Choroid plexus epithelial cell (primary cell): ENCODE data around the gene IGFBP2.
A peak's percentile ranks its signal among the peaks of the same experiment; 100 is the strongest.

Source experiments
- DNase-seq: peaks from one replicate; pipeline ENCODE4 v3.0.0-alpha.2; 2010; ENCODE audit warnings: low read depth
- H3K4me3 ChIP-seq: 2 replicates; pipeline ENCODE4 v1.5.1; 2011; ENCODE audit warnings: low read depth, mild to moderate bottlenecking, control low read depth, low read length, moderate library complexity
- TF ChIP-seq, protein P1 (sequence below): conservative IDR thresholded peaks from 2 replicates; pipeline ENCODE4 v1.5.1; 2011; ENCODE audit warnings: low read depth, mild to moderate bottlenecking, control low read depth, inconsistent platforms, low read length, moderate library complexity

The IGFBP2 gene

DNA sequence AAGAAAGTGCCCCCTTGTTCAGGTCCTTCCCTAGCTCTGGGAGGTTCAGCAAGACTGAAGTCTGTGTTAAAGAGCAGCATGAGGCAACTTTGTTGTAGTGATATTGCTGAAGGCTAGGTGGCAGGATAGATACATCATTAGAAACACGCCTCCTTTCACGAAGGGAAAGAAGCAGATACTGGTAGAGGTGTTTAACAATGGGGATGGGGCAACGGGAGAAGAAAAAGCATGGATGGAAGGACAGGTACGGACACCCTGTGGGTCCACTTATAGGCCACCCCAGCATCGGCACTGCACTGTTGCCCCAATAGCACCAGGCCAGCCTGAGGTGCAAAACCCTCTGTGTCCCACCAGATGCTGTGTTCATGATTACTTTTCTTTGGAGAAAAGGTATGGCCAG is 65.7 kb downstream of the IGFBP2 start:
- peak; percentile 89 for DNase-seq
- H3K4me3 ChIP-seq = no peak overlapping the region
- TF ChIP-seq, protein P1, sequence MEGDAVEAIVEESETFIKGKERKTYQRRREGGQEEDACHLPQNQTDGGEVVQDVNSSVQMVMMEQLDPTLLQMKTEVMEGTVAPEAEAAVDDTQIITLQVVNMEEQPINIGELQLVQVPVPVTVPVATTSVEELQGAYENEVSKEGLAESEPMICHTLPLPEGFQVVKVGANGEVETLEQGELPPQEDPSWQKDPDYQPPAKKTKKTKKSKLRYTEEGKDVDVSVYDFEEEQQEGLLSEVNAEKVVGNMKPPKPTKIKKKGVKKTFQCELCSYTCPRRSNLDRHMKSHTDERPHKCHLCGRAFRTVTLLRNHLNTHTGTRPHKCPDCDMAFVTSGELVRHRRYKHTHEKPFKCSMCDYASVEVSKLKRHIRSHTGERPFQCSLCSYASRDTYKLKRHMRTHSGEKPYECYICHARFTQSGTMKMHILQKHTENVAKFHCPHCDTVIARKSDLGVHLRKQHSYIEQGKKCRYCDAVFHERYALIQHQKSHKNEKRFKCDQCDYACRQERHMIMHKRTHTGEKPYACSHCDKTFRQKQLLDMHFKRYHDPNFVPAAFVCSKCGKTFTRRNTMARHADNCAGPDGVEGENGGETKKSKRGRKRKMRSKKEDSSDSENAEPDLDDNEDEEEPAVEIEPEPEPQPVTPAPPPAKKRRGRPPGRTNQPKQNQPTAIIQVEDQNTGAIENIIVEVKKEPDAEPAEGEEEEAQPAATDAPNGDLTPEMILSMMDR = peak; percentile 74

DNA sequence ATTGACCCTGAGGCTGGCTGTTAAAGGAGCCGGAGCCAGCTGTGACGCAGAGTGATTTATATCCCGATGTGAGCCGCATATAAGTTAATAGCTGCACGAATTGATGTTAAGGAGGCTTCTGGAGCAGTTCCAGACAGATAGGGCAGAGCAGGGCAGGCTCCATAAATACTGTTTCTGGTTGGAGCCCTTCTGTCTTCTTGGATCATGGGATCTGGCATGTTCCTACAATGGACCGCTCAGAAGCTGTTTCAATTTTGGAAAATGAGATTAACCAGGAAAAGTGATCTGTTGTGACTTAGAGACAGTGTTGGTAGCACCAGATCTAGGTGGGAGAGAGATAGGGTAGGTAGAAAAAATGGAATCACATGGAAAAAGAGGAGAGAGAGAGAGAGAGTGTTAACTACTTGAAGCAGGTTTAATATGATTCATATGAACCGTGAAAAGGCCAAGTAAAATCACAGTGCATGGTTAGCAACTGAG is 66.9 kb downstream of the IGFBP2 start:
- H3K4me3 ChIP-seq = no peak overlapping the region
- DNase-seq = no peak

DNA sequence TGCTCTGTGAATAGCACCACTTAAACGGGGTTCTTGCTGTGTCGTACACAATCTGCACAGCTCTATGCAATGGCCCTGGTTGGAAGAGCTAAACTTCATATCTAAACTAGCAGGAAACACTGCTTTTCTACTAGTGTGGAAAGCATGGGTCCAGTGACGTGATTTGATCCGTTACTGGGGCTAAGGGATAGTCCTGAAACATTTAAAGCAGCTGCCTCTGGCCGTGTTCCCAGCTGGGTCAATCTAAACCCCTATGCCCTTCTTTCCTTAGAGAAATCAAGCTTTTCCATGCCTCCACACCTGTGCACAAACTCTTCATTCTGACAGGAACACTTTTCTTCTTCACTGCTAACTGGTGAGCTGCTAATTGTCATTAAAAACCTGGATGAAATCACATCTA is 67.6 kb downstream of the IGFBP2 start:
- H3K4me3 ChIP-seq = no peak overlapping the region
- TF ChIP-seq, protein P1 = no peak
- no peak for DNase-seq

More for the DNA sequence above, 66.9 kb downstream of the IGFBP2 start:
- TF ChIP-seq, protein P1 = no peak

DNA sequence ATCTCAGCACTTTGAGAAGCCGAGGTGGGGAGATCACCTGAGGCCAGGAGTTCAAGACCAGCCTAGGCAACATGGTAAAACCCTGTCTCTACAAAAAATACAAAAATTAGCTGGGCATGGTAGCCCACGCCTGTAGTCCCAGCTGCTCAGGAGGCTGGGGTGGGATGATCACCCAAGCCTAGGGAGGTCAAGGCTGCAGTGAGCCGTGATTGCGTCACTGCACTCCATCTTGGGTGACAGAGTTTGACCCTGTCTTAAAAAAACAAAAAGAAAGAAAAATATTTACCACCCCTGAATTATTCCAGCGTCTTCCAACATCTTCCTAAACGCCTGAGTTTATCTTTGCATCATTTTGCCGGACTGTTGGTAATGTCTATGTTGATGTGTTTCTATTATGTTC is 68.3 kb downstream of the IGFBP2 start:
- no peak overlapping the region for H3K4me3 ChIP-seq
- TF ChIP-seq, protein P1 = no peak
- DNase-seq = no peak

DNA sequence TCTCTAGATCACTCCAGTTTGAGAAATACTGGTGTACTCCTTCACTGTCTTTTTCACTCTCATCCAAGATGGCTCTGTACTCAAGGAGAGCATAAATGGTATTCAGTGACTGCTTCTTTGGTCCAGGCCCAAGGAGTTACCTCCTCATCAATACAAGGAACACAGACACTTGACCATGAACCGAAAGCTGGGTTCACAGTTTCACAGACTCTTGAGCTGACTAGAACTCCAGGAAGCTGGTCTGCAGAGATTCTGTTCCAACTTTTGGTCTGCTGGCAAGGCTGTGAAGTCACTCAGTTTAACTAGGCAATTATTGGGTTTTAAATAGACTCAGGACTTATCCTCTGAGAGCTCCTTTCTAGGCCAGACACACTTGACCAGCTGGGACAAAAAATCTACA is 69.5 kb downstream of the IGFBP2 start:
- TF ChIP-seq, protein P1 = no peak
- no peak for DNase-seq
- H3K4me3 ChIP-seq = no peak overlapping the region

DNA sequence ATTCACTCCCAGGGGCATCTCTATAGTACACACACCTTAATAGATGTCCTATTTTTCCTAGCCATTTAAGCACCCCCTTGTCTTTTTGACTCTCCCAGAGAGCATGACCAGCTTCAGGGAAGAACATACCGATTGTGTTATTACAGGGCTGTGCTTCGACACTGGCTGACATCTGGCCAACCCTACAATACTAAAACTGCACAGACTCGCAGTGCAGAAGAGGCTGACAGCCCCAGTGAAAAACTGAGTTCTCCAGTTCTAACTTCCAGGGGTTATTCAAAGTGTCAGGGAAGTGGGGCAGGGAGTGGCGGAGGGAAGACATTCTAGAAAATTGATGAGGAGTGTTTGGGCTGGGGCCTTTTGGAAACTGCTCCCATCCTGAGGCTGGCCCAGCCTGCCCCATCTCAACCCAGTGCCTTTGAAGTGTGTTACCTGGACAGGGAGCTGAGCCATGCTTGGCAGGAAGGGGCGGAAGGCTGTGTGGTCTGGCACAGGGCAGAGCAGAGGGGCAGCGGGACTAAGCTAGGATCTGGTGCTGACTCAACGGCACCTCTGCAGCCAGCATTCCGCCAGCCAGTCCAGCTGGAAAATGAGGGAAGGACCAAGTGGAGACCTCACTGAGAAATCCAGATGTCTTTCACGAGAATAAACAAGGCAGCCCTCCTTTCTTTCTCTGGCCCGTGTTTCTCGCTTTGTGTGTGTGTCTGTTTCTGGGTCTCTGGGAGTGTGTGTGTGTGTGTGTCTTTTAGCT is 77.5 kb downstream of the IGFBP2 start:
- TF ChIP-seq, protein P1 = no peak
- DNase-seq = peak; percentile 32
- no peak overlapping the region for H3K4me3 ChIP-seq

DNA sequence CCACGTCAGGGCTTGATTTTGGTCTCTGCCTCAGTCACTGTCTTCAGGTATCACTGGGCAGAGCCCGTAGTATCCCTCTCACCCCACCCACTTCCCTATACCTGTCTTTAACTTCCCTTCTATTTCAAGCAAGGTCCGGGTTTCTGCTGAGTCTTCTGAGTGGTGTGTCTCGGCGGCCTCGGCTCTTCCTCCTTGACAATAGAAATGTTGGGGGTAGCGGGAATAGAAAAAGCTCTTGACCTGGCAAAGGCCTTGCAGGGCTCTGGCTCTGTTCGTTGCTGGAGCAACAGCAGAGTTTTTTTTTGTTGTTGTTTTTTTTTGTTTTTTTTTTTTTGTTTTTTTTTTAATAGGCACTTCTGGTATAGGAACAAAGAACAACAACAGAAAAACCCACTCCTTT is 78.1 kb downstream of the IGFBP2 start:
- no peak for DNase-seq
- no peak overlapping the region for H3K4me3 ChIP-seq
- TF ChIP-seq, protein P1 = no peak
